CD4-positive, CD25-positive, alpha-beta regulatory T cell (primary cell): ENCODE data around the gene HBZ. TPM values are rescaled to one million over a fixed set of nuclear protein-coding genes. Genes with fewer than 3 reads are reported as not detected.

Source experiments
- ATAC-seq, 2 donors: fragments of 150-1000 bp; cut with Tn5 transposase; one replicate each; pipeline ENCODE4 v1.10.0; 2021; ENCODE audit warnings: low read depth in 2 of 2, moderate number of reproducible peaks in 2 of 2, moderate library complexity in 1 of 2
- DNase-seq, 3 donors: peaks; one replicate each; pipeline versions ENCODE4 v3.0.0 to v3.0.0-alpha.2; 2012 to 2022; ENCODE audit warnings: mixed read lengths in 1 of 3
- H3K27ac ChIP-seq: one replicate; pipeline ENCODE4 v1.7.0; 2013; ENCODE audit warnings: mild to moderate bottlenecking, low read length; ENCODE audit not compliant: insufficient read depth, poor library complexity, severe bottlenecking
- H3K27me3 ChIP-seq: one replicate; pipeline ENCODE4 v1.7.0; 2013; ENCODE audit warnings: low read length; ENCODE audit not compliant: control insufficient read depth, insufficient read depth
- H3K36me3 ChIP-seq: one replicate; pipeline ENCODE4 v1.7.0; 2013; ENCODE audit warnings: mild to moderate bottlenecking, low read length, moderate library complexity; ENCODE audit not compliant: control insufficient read depth, insufficient read depth
- H3K4me1 ChIP-seq: 2 replicates; pipeline ENCODE4 v1.7.0; 2013; ENCODE audit warnings: mild to moderate bottlenecking, low read length; ENCODE audit not compliant: insufficient read depth, control insufficient read depth, poor library complexity, severe bottlenecking
- H3K4me3 ChIP-seq: one replicate; pipeline ENCODE4 v1.7.0; 2013; ENCODE audit warnings: low read depth, mild to moderate bottlenecking, low read length, moderate library complexity
- H3K9me3 ChIP-seq, 2 experiments: 1 replicate in 1 of 2; 2 replicates in 1 of 2; pipeline ENCODE4 v1.7.0; 2013; ENCODE audit warnings: low read length in 2 of 2, mild to moderate bottlenecking in 1 of 2, moderate library complexity in 1 of 2; ENCODE audit not compliant: control insufficient read depth in 2 of 2
- H3K27ac Mint-ChIP-seq, 3 donors: one replicate each; pipeline ENCODE4 v1.8.0; 2020 to 2022; ENCODE audit warnings: mild to moderate bottlenecking in 3 of 3, mixed read lengths in 3 of 3, moderate library complexity in 2 of 3
- H3K27me3 Mint-ChIP-seq: one replicate; pipeline ENCODE4 v1.8.0; 2022; ENCODE audit warnings: mild to moderate bottlenecking, mixed read lengths
- H3K36me3 Mint-ChIP-seq: one replicate; pipeline ENCODE4 v1.8.0; 2020; ENCODE audit warnings: mixed read lengths
- H3K4me1 Mint-ChIP-seq, 4 donors: one replicate each; pipeline ENCODE4 v1.8.0; 2020 to 2022; ENCODE audit warnings: mixed read lengths in 4 of 4, mild to moderate bottlenecking in 1 of 4
- H3K4me3 Mint-ChIP-seq, 4 donors: one replicate each; pipeline ENCODE4 v1.8.0; 2020 to 2022; ENCODE audit warnings: mild to moderate bottlenecking in 4 of 4, mixed read lengths in 4 of 4, moderate library complexity in 3 of 4
- H3K9me3 Mint-ChIP-seq, 7 donors: one replicate each; pipeline ENCODE4 v1.8.0; 2020 to 2022; ENCODE audit warnings: mixed read lengths in 7 of 7, mild to moderate bottlenecking in 3 of 7, moderate library complexity in 2 of 7
- polyA plus RNA-seq, 4 donors: library from polyadenylated mRNA; unstranded; fragments of 300-500 nt; fragmentation: Illumina TruSeq; gene quantifications; one replicate each; pipeline ENCODE4 v1.2.3, GENCODE V29; 2021
- total RNA-seq: library from RNA; stranded (reverse); gene quantifications from one replicate; pipeline ENCODE4 v1.2.3, GENCODE V29; 2022

Gene HBZ
- total and polyA plus RNA-seq, 5 donors from 2014 or later: not detected

- no peaks in the 10 kb centered on the region for H3K9me3 ChIP-seq
- no peak for ATAC-seq
- DNase-seq: no peak
- H3K4me1 Mint-ChIP-seq: peaks cover 0 to 8% (median 2%) of the 10 kb centered on the region in 4 donors
- H3K4me3 ChIP-seq: no peak overlapping the region
- no peaks in the 10 kb centered on the region for H3K27me3 Mint-ChIP-seq
- H3K36me3 Mint-ChIP-seq: peaks cover 13% of the 10 kb centered on the region
- no peak overlapping the region for H3K4me3 Mint-ChIP-seq
- no peaks in the 10 kb centered on the region for H3K27me3 ChIP-seq
- H3K4me1 ChIP-seq: no peaks in the 10 kb centered on the region
- H3K36me3 ChIP-seq: peaks cover 20% of the 10 kb centered on the region
- H3K27ac ChIP-seq: no peak overlapping the region
- peak overlapping the region in 1 of 3 donors; percentile 20 for H3K27ac Mint-ChIP-seq
- H3K9me3 Mint-ChIP-seq: no peaks in the 10 kb centered on the region
Observed at GRCh38 chr16:116015-116414, 36.4 kb upstream of the HBZ start.

- no peaks in the 10 kb centered on the region for H3K9me3 ChIP-seq
- H3K27me3 ChIP-seq: no peaks in the 10 kb centered on the region
- ATAC-seq: peak; percentile 55 to 71
- Mint-ChIP-seq H3K4me3 (no peak overlapping the region), H3K9me3 (no peaks in the 10 kb centered on the region), H3K27ac (no peak overlapping the region), H3K27me3 (no peaks in the 10 kb centered on the region), H3K36me3 (peaks cover 8% of the 10 kb centered on the region), H3K4me1 (peaks cover 0 to 8% (median 2%) of the 10 kb centered on the region in 4 donors)
- H3K4me3 ChIP-seq: no peak overlapping the region
- peak; percentile 53 to 68 (median 63) for DNase-seq
- H3K27ac ChIP-seq: no peak overlapping the region
- H3K36me3 ChIP-seq: peaks cover 13% of the 10 kb centered on the region
- no peaks in the 10 kb centered on the region for H3K4me1 ChIP-seq
Observed at GRCh38 chr16:117379-118365, 34.8 kb upstream of the HBZ start.

DNA sequence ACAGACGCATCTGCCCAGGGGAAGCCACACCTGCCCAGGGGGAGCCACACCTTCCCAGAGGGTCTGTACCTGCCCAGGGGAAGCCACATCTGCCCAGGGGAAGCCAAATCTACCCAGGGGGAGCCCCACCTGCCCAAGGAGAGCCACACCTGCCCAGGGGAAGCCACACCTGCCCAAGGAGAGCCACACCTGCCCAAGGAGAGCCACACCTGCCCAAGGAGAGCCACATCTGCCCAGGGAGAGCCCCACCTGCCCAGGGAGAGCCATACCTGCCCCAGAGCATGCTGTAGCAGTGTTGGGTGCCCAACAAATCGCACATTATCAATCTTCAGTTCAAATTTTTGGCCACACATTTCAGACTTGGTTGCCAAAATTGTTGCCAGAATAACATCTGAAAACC is 33.6 kb upstream of the HBZ start:
- no peaks in the 10 kb centered on the region for H3K9me3 Mint-ChIP-seq

DNA sequence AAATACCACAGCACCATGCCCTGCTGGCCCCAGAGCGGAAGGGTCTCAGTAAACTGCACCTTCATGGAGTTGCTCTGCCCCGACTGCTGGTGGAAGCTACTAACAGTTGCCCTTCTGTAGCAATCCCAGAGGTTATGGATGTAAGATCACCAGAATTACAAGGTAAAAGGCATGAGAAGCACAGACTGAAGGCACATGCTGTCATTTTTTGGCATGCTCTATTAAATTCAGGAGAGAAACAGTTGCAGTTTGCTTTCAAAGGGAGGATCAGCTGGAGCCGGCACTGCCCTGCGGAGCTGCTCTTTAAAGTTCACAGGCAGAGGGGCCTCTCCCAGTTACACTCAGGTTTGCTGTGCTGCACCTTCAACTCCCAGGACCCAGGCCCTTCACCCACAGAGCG is 33.1 kb upstream of the HBZ start:
- Histone ChIP-seq H3K4me3 (no peak overlapping the region), H3K36me3 (peaks cover 5% of the 10 kb centered on the region), H3K9me3 (no peaks in the 10 kb centered on the region), H3K27ac (no peak overlapping the region), H3K27me3 (no peaks in the 10 kb centered on the region), H3K4me1 (no peaks in the 10 kb centered on the region)
- Mint-ChIP-seq H3K27ac (peak overlapping the region in 1 of 3 donors; percentile 86), H3K36me3 (peaks cover 10% of the 10 kb centered on the region), H3K4me3 (no peak overlapping the region), H3K4me1 (peaks cover 0 to 8% (median 3%) of the 10 kb centered on the region in 4 donors), H3K27me3 (no peaks in the 10 kb centered on the region), H3K9me3 (no peaks in the 10 kb centered on the region)
- DNase-seq (no peak), ATAC-seq (no peak)

More for the DNA sequence above, 33.6 kb upstream of the HBZ start:
- H3K4me1 Mint-ChIP-seq: peaks cover 0 to 8% (median 3%) of the 10 kb centered on the region in 4 donors
- H3K4me1 ChIP-seq: no peaks in the 10 kb centered on the region
- no peaks in the 10 kb centered on the region for H3K9me3 ChIP-seq
- H3K27me3 ChIP-seq: no peaks in the 10 kb centered on the region
- H3K4me3 ChIP-seq: no peak overlapping the region
- no peaks in the 10 kb centered on the region for H3K27me3 Mint-ChIP-seq
- peaks cover 13% of the 10 kb centered on the region for H3K36me3 Mint-ChIP-seq
- no peak for ATAC-seq
- no peak for DNase-seq
- no peak overlapping the region for H3K27ac Mint-ChIP-seq
- H3K36me3 ChIP-seq: peaks cover 4% of the 10 kb centered on the region
- no peak overlapping the region for H3K4me3 Mint-ChIP-seq
- no peak overlapping the region for H3K27ac ChIP-seq

DNA sequence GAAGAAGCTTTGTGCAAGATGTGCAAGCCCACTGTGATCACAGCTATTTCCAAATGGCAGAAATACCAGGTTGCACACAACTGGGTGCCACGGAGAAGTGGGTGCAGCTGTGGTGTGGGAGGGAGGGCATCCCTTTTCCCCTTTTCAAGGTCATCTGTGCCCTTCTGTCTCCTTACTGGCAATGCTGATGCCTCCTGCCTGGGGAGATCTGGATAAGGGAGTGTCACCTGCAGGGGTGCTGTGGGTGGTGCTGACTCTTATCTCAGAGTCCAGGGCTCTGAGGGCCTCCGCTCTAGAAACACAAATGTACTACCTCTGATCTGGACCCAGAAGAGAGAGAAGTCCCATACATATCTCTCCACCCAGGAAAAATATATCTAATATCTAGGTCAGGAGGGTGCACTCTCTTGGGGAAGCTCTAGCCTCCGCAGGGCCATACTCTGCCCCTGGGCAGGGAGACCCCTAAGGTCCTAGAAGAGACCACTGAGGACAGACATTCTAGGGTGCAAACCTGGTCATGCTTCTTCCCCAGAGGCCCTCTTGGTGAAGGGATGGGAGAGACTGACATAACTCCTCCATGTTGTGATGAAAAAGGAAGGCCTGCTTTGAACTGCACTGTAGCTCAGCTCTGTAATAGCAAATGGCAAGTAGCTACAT is 32.5 kb upstream of the HBZ start:
- Histone ChIP-seq H3K36me3 (peaks cover 8% of the 10 kb centered on the region), H3K27ac (no peak overlapping the region), H3K4me3 (no peak overlapping the region), H3K27me3 (no peaks in the 10 kb centered on the region), H3K9me3 (no peaks in the 10 kb centered on the region), H3K4me1 (no peaks in the 10 kb centered on the region)
- no peak overlapping the region for H3K4me3 Mint-ChIP-seq
- H3K9me3 Mint-ChIP-seq: no peaks in the 10 kb centered on the region
- H3K36me3 Mint-ChIP-seq: peaks cover 8% of the 10 kb centered on the region
- ATAC-seq (no peak), DNase-seq (no peak)
- H3K27me3 Mint-ChIP-seq: no peaks in the 10 kb centered on the region
- H3K4me1 Mint-ChIP-seq: peaks cover 0 to 8% (median 3%) of the 10 kb centered on the region in 4 donors
- no peak overlapping the region for H3K27ac Mint-ChIP-seq

DNA sequence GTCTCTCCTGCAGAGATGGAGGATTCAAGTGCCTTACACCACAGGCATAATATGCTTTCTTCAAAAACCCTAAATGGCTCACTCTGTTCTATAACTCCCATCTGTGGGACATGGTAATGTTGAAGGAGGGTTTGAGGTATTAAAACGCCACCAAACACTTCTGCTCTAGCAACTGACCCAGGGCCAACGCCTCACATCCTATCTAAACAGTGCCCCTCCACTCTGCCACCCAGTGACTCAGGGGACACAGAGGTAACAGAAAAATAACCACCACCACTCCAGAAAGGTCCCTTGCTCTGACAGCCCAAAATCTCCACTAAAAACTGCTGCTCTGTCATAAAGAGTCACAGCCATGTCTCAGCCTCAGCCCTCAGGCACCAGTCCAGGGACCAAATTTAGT is 31.7 kb upstream of the HBZ start:
- H3K4me1 Mint-ChIP-seq: peaks cover 0 to 8% (median 5%) of the 10 kb centered on the region in 4 donors
- no peak overlapping the region for H3K27ac ChIP-seq
- no peaks in the 10 kb centered on the region for H3K9me3 ChIP-seq
- peak overlapping the region in 1 of 3 donors; percentile 67 for H3K27ac Mint-ChIP-seq
- H3K27me3 Mint-ChIP-seq: no peaks in the 10 kb centered on the region
- no peaks in the 10 kb centered on the region for H3K4me1 ChIP-seq
- H3K27me3 ChIP-seq: no peaks in the 10 kb centered on the region
- H3K4me3 ChIP-seq: no peak overlapping the region
- peaks cover 8% of the 10 kb centered on the region for H3K36me3 Mint-ChIP-seq
- H3K36me3 ChIP-seq: peaks cover 8% of the 10 kb centered on the region
- no peak overlapping the region for H3K4me3 Mint-ChIP-seq
- ATAC-seq (no peak), DNase-seq (no peak)
- no peaks in the 10 kb centered on the region for H3K9me3 Mint-ChIP-seq

- no peak overlapping the region for H3K27ac ChIP-seq
- Mint-ChIP-seq H3K4me3 (no peak overlapping the region), H3K9me3 (no peaks in the 10 kb centered on the region), H3K36me3 (peaks cover 8% of the 10 kb centered on the region), H3K27me3 (no peaks in the 10 kb centered on the region), H3K4me1 (peaks cover 0 to 8% (median 5%) of the 10 kb centered on the region in 4 donors), H3K27ac (no peak overlapping the region)
- H3K9me3 ChIP-seq: no peaks in the 10 kb centered on the region
- no peak for ATAC-seq
- DNase-seq: no peak
- H3K4me1 ChIP-seq: no peaks in the 10 kb centered on the region
- no peak overlapping the region for H3K4me3 ChIP-seq
- peaks cover 8% of the 10 kb centered on the region for H3K36me3 ChIP-seq
- no peaks in the 10 kb centered on the region for H3K27me3 ChIP-seq
Observed at GRCh38 chr16:122361-122760, 30.1 kb upstream of the HBZ start.
